GM18499 (cell line): ENCODE data around the gene DSCAM.

Experiments used
- ATAC-seq: cut with Tn5 transposase; IDR thresholded peaks from one replicate; pipeline ENCODE4 v1.9.1; 2021; ENCODE audit warnings: moderate number of reproducible peaks; ENCODE audit not compliant: insufficient read depth, unreplicated experiment

The DSCAM gene

GRCh38 chr21:40165773-40166070 lies 681.2 kb downstream of the DSCAM start:
- no peak for ATAC-seq

GRCh38 chr21:40164905-40165772 lies 681.8 kb downstream of the DSCAM start:
- no peak for ATAC-seq

DNA sequence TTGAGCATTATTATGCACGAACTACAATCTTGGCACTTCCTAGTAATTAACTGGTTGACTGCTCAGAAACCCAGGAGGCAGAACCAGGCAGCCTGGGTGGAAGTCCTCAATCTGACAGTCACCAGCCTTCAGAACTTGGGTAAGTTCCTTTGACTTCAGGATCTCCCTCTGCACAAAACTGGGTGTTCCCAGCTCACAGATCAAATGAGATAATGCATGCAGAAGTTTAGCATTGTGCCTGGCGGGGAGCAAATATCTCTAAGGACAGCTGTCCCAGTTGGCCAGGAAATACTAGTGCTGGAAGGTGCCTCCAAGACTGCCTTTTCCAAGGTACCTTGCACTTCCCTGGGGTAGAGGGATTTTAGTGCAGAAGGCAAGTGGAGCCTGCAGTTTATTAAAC lies 684.9 kb downstream of the DSCAM start:
- ATAC-seq = no peak

DNA sequence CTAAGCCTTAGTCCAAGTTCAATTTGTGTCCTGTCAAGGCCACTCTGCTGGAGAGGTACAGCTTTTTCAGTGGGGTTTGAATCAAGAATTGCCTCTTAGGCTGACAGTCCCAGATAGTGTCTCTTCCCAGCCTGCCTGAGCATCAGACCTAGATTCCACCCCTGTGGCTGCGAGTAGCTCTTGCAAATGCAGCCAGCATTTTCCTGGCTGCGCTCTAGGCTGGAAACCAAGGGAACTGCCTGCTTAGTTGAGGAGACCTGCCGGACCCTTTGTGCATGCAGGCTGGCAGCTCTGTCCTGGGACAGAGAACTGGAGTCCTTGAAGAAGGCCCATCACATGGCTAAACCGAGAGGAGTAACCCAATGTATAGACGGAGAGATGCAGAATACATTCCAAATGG lies 686.0 kb downstream of the DSCAM start:
- ATAC-seq = no peak

- no peak for ATAC-seq
Observed at GRCh38 chr21:40158366-40158765, 688.6 kb downstream of the DSCAM start.

- ATAC-seq = no peak
Observed at GRCh38 chr21:40155563-40155962, 691.4 kb downstream of the DSCAM start.

DNA sequence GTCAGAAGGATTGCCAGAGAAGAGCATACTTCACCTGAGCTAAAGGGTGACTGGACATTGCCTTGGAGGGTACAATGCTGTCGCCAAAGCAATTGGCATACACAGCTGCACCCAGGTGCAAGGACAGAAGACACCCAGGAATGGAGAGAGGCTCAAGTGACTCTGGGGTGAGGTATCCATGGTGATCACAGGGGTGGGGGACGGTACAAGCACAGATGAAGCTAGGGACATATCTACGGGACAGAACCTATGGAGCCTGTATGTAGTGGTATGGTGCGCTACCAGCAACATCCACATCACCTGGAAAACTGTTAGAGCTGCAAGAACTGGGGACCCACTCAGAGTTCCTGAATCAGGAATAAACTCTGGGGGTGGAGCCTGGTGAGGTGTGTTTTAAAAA lies 693.6 kb downstream of the DSCAM start:
- ATAC-seq = no peak

- ATAC-seq = no peak
Observed at GRCh38 chr21:40152476-40152875, 694.5 kb downstream of the DSCAM start.

DNA sequence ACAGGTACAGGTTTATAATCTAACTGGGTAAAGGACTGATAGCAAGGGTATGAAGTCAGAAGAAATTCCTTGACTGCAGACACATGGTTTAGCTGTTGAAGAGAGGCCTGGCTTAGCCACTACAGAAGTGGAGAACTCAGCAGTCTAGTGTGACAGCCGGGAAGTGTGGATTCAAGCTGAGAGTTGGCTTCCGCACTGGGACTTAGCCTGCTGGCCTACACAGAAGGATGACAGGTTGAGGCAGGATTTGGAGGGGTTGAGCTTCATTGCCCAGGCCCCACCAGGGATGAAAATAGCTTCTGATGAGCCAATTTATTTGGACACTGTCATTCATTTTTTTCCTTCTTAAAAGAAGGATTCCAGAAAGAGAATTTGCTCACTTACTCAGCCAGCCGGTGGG lies 695.3 kb downstream of the DSCAM start:
- ATAC-seq = no peak

- no peak for ATAC-seq
Observed at GRCh38 chr21:40146216-40146837, 700.6 kb downstream of the DSCAM start.

DNA sequence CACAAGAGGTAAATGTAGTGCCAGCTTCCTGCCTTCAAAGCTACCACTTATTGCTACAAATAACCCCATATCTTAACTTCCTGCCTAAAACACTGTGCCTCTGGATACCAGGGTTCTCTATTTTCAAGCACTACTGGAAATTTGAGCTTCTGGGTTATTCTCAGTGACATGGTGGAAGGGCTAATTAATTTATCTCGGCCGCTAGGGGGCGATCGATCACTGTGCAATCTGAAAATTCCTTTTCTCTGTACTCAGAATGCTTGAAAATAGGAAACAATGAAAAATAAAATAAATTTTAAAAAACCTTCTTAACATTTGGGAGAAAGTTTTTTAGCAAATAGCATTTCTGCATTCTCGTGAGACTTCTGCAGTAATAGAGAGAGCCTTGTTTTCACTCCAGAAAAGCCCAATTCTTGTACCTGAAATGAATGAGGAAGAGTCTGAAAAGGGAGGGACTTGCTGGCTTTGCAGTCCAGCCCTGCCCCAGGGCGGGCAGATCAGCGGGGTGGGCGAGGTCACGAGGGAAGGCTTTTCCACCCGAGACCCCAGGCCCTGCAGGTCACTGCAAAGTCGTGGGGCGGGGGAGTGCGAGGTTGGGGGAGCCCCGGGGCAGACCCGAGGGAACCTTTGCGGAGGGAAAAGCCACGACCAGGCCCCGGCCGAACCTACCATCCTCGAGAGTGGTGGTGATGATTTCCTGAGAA lies 703.0 kb downstream of the DSCAM start:
- ATAC-seq = no peak

- ATAC-seq = no peak
Observed at GRCh38 chr21:40141621-40142020, 705.3 kb downstream of the DSCAM start.

- ATAC-seq = no peak
Observed at GRCh38 chr21:40140675-40141074, 706.3 kb downstream of the DSCAM start.

- no peak for ATAC-seq
Observed at GRCh38 chr21:40139636-40140035, 707.3 kb downstream of the DSCAM start.

DNA sequence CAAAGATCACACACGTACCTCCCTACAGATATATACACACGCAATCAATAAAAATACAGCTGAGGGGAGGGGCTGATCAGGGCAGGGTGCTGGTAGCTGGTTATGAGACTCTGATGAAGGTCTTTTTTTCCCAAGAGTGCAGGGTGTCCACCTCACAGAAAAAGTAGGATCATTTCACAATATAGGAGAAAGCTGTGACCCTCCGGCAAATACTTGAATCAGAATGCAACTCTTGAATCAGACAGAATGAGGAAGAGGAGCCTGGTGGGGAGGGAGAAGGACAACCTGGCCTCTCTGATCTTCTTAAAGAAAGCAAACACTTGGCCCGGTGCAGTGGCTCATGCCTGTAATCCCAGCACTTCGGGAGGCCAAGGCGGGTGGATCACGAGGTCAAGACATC lies 710.4 kb downstream of the DSCAM start:
- ATAC-seq = no peak

GRCh38 chr21:40134731-40135492 lies 712.0 kb downstream of the DSCAM start:
- no peak for ATAC-seq

GRCh38 chr21:40130476-40130875 lies 716.5 kb downstream of the DSCAM start:
- ATAC-seq = no peak

GRCh38 chr21:40129809-40130208 lies 717.1 kb downstream of the DSCAM start:
- no peak for ATAC-seq

- ATAC-seq = no peak
Observed at GRCh38 chr21:40128891-40129290, 718.1 kb downstream of the DSCAM start.

DNA sequence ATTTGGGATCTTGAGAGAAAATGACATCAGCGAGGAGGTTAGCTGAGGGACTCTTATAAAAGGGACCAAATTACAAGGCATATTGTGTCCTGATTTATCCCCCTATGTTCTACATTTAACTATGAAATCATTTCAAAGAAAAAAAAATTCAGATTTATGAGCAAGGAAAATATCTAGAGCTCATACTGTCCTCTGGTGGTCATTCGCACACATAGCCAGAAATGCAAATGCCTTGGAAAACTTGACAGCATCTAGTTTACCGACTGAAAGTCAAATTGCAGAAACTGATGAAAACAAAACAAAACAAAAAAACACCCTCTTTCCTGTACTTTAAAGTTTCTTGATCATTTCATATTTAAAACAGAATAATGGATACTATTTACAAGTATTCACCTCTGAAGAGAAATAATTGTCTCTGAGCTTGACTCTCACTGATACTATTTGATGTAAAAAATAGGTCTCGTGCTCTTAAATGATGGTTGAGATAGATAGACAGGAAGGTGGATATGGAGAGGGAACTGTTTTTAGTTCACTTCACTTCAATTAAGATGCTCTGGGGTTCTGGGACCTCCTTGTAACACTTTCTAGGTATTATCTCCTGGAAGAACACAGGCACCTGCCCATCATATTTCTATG lies 725.9 kb downstream of the DSCAM start:
- no peak for ATAC-seq
